Uterus (tissue), 2 donors: ENCODE data around the gene ATP5ME.

Experiments used
- CTCF ChIP-seq, 4 experiments: fragments of 200-600 bp in 2 of 4; fragments of 450-650 bp in 2 of 4; sonication (generic) in 2 of 4; IDR thresholded peaks; one replicate each; pipeline ENCODE4 v1.5.1; 2016 to 2019; ENCODE audit warnings: antibody characterized with exemption in 4 of 4, mild to moderate bottlenecking in 2 of 4, moderate library complexity in 1 of 4
- POLR2A ChIP-seq, 2 donors: fragments of 450-650 bp; IDR thresholded peaks; one replicate each; pipeline ENCODE4 v1.6.1; 2016; ENCODE audit warnings: antibody characterized with exemption in 2 of 2, mild to moderate bottlenecking in 1 of 2, moderate library complexity in 1 of 2

- TF ChIP-seq CTCF (IDR thresholded peaks at IDR 0.05) (no peak), POLR2A (IDR thresholded peaks at IDR 0.05) (no peak)
Measured at GRCh38 chr4:704198-704891, 30.3 kb upstream of the ATP5ME start.
